ENCODE results near the gene COL1A2. TPM values are rescaled to one million over a fixed set of nuclear protein-coding genes. Genes with fewer than 3 reads are reported as not detected.

The COL1A2 gene
- total RNA-seq, 1 donor: 2,828 TPM

DNA sequence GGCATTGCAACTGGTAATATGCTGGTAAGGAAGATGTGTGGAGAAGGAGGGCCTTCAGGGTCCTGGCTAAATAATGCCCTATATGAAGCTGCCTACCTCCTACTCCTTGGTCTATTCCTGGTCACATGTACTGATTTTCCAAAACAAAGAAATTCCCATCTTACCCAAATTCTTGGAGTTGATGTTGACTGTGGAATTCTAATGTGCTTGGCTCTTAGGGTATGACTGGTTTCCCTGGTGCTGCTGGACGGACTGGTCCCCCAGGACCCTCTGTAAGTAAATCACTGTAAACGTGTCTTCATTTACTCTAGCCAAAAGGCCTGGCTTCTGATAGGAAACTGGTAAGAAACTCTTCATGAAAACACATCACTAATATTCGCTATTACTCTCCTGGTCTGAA, 27.0 kb downstream of the COL1A2 start:
- TF ChIP-seq, protein P1, sequence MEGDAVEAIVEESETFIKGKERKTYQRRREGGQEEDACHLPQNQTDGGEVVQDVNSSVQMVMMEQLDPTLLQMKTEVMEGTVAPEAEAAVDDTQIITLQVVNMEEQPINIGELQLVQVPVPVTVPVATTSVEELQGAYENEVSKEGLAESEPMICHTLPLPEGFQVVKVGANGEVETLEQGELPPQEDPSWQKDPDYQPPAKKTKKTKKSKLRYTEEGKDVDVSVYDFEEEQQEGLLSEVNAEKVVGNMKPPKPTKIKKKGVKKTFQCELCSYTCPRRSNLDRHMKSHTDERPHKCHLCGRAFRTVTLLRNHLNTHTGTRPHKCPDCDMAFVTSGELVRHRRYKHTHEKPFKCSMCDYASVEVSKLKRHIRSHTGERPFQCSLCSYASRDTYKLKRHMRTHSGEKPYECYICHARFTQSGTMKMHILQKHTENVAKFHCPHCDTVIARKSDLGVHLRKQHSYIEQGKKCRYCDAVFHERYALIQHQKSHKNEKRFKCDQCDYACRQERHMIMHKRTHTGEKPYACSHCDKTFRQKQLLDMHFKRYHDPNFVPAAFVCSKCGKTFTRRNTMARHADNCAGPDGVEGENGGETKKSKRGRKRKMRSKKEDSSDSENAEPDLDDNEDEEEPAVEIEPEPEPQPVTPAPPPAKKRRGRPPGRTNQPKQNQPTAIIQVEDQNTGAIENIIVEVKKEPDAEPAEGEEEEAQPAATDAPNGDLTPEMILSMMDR (IDR thresholded peaks at IDR 0.05; ENCODE audit: insufficient read depth, low read depth, low read length): no peak
- no peak for DNase-seq (ENCODE audit: low read depth)
- no peak overlapping the region for H3K4me3 ChIP-seq (ENCODE audit: low read depth, low read length)

DNA sequence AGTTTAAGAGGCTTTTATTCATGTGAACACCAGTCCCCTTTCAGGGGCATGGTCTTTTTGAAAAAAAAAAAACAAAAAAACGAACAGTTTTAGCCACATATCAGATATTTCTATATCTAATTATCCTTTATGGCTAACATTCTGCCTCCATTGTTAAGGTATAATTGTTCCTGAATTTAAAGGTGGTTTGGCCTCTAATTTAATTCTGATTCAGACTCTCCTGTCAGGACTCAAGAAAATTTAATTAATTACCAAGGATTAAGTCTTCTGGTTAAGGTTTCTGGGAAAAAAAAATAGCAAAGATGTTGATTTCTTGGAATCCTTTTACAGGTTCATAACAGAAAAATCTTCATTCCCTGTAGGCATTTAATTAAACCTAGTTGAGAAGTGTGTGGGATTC, 27.4 kb downstream of the COL1A2 start:
- TF ChIP-seq, protein P1 (IDR thresholded peaks at IDR 0.05; ENCODE audit: insufficient read depth, low read depth, low read length): no peak
- no peak overlapping the region for H3K4me3 ChIP-seq (ENCODE audit: low read depth, low read length)
- no peak for DNase-seq (ENCODE audit: low read depth)

DNA sequence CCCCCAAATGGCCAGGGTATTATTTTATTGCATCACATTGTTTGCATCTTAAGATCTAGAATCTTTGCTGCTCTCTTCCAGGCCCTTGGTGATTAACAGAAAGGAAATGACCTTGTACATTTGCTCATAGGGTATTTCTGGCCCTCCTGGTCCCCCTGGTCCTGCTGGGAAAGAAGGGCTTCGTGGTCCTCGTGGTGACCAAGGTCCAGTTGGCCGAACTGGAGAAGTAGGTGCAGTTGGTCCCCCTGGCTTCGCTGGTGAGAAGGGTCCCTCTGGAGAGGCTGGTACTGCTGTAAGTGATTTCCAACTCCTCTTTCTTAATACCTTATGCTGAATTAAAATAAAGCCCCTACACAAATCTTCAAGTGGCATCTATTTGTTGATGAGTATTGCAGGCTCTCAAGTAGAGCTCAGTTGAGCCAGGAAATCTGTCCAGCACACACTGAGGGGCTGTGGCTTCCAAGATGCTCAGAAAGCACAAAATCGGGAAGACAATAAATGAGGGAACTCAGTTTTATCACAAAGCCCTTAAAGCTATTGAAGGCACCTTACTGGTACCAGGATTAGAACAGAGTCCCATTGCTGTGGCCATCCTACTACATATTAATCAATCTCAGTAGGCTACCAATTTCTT, 28.2 kb downstream of the COL1A2 start:
- no peak for DNase-seq (ENCODE audit: low read depth)
- TF ChIP-seq, protein P1 (IDR thresholded peaks at IDR 0.05; ENCODE audit: insufficient read depth, low read depth, low read length): no peak
- no peak overlapping the region for H3K4me3 ChIP-seq (ENCODE audit: low read depth, low read length)

- peak; percentile 80 for DNase-seq (ENCODE audit: low read depth)
- TF ChIP-seq, protein P1 (IDR thresholded peaks at IDR 0.05; ENCODE audit: insufficient read depth, low read depth, low read length): no peak
- no peak overlapping the region for H3K4me3 ChIP-seq (ENCODE audit: low read depth, low read length)
Measured at GRCh38 chr7:94423863-94424735, 29.4 kb downstream of the COL1A2 start.

DNA sequence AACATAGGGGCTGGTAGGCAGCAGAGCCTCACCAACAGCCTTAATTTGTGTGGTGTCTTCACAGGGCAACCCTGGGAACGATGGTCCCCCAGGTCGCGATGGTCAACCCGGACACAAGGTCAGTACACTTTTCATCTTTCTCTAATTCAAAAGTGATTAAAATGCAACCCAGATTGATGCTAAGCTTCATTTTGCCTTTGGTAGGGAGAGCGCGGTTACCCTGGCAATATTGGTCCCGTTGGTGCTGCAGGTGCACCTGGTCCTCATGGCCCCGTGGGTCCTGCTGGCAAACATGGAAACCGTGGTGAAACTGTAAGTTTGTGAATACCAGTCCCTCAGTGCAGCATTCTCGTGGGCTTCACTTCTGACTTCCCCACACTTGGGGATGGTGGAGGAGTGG, 30.9 kb downstream of the COL1A2 start:
- H3K4me3 ChIP-seq (ENCODE audit: low read depth, low read length): no peak overlapping the region
- TF ChIP-seq, protein P1 (IDR thresholded peaks at IDR 0.05; ENCODE audit: insufficient read depth, low read depth, low read length): no peak
- no peak for DNase-seq (ENCODE audit: low read depth)

DNA sequence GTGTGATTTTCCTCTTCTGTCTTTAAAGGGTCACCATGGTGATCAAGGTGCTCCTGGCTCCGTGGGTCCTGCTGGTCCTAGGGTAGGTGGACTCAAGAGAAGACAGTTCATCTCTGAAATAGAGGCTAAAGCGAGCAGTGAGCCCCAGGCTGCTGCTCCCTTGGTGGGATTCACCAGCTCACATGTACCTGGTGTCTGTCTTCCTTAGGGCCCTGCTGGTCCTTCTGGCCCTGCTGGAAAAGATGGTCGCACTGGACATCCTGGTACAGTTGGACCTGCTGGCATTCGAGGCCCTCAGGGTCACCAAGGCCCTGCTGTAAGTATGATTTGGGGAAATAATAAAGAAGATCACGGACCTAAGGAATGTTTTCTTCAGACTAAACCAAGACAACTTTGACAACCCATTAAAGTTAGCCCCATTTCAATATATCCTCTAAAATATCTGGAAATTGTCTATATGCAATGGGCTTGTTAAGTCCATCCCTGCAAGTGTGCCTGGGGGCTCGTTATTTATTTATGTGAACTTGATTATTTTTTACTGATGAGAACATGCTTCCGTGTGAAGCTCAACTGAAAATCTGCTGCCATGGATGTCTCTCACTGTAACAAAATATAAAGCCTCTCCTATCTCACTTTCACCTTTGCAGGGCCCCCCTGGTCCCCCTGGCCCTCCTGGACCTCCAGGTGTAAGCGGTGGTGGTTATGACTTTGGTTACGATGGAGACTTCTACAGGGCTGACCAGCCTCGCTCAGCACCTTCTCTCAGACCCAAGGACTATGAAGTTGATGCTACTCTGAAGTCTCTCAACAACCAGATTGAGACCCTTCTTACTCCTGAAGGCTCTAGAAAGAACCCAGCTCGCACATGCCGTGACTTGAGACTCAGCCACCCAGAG, 32.5 kb downstream of the COL1A2 start:
- no peak for DNase-seq (ENCODE audit: low read depth)
- no peak overlapping the region for H3K4me3 ChIP-seq (ENCODE audit: low read depth, low read length)
- TF ChIP-seq, protein P1 (IDR thresholded peaks at IDR 0.05; ENCODE audit: insufficient read depth, low read depth, low read length): no peak

All from fibroblast of villous mesenchyme (primary cell).